Measurements from ENCODE around the gene LMO4. TPM values are rescaled to one million over a fixed set of nuclear protein-coding genes. Genes with fewer than 3 reads are reported as not detected.

The LMO4 gene
- total and polyA plus RNA-seq, 8 donors, result 10.5 to 35.1 (median 21.2) TPM

- ATAC-seq, result no peak
- no peak overlapping the region for H3K27ac ChIP-seq
- no peak for FAIRE-seq
- no peaks in the 10 kb centered on the region for H3K4me1 ChIP-seq
- no peak for DNase-seq
- WGBS, 2 donors, result 92 to 95% methylated on average over 3 of the region's 3 CpGs
- TF ChIP-seq, protein P1, sequence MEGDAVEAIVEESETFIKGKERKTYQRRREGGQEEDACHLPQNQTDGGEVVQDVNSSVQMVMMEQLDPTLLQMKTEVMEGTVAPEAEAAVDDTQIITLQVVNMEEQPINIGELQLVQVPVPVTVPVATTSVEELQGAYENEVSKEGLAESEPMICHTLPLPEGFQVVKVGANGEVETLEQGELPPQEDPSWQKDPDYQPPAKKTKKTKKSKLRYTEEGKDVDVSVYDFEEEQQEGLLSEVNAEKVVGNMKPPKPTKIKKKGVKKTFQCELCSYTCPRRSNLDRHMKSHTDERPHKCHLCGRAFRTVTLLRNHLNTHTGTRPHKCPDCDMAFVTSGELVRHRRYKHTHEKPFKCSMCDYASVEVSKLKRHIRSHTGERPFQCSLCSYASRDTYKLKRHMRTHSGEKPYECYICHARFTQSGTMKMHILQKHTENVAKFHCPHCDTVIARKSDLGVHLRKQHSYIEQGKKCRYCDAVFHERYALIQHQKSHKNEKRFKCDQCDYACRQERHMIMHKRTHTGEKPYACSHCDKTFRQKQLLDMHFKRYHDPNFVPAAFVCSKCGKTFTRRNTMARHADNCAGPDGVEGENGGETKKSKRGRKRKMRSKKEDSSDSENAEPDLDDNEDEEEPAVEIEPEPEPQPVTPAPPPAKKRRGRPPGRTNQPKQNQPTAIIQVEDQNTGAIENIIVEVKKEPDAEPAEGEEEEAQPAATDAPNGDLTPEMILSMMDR (IDR thresholded peaks at IDR 0.05), result no peak
- no peaks in the 10 kb centered on the region for H3K36me3 ChIP-seq
- H3K27me3 ChIP-seq, result no peaks in the 10 kb centered on the region
- intact Hi-C loops (cut with DNase I), result no loop called here
- no peaks in the 10 kb centered on the region for H3K9me3 ChIP-seq
- H3K4me3 ChIP-seq, result no peak overlapping the region
These were observed 27.2 kb downstream of the LMO4 start for GRCh38 chr1:87355894-87356293.

DNA sequence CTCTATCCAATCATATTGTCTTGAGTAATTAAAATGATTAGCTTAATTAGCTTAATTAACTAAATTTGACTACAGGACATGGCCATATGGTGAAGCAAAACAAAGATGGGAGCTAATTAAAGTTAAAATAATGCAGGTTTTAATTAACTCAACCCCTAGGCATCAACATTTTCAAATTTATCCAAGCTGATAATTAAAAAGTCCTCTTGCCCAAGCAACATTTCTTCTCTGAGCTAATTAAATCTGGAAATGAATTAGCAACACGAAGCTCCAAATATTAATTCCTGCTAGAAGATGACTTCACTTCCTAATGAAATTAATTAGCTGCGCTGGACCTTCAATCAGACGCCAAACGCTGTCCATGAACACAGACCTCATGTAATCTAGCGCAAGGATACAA, 27.9 kb downstream of the LMO4 start:
- H3K4me1 ChIP-seq, result no peaks in the 10 kb centered on the region
- intact Hi-C loops (cut with DNase I), result no loop called here
- H3K9me3 ChIP-seq, result no peaks in the 10 kb centered on the region
- 93% methylated on average over 5 of the region's 5 CpGs for WGBS, 2 donors
- H3K4me3 ChIP-seq, result no peak overlapping the region
- H3K27me3 ChIP-seq, result no peaks in the 10 kb centered on the region
- no peaks in the 10 kb centered on the region for H3K36me3 ChIP-seq
- FAIRE-seq (no peak), ATAC-seq (no peak), DNase-seq (no peak)
- TF ChIP-seq, protein P1 (IDR thresholded peaks at IDR 0.05), result no peak
- no peak overlapping the region for H3K27ac ChIP-seq

DNA sequence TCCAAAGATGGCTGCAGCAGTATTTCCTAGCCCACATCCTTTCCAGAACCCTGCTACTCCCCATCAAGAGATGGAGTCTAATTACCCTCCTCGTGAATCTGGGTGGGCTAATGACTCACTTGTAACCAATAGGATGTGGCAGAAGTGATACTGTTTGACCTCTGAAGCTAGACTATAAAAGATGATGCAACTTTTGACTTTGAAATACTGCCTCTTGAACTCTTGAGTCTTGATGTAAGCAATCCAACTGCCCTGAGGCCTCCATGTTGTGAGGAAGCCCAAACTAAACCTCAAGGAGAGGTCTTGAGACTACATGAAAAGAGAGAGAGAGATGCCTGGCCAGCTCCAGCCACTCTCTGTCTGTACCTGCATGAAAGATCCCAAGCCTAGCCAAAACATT, 29.5 kb downstream of the LMO4 start:
- Histone ChIP-seq H3K9me3 (no peaks in the 10 kb centered on the region), H3K27ac (no peak overlapping the region), H3K4me3 (no peak overlapping the region), H3K36me3 (no peaks in the 10 kb centered on the region), H3K4me1 (no peaks in the 10 kb centered on the region), H3K27me3 (no peaks in the 10 kb centered on the region)
- TF ChIP-seq, protein P1 (IDR thresholded peaks at IDR 0.05), result no peak
- FAIRE-seq (no peak), DNase-seq (no peak), ATAC-seq (no peak)
- 83 to 100% methylated on average over 1 of the region's 1 CpG for WGBS, 2 donors
- intact Hi-C loops (cut with DNase I), result no loop called here

GRCh38 chr1:87359586-87359985, 30.9 kb downstream of the LMO4 start:
- Histone ChIP-seq H3K4me3 (no peak overlapping the region), H3K36me3 (no peaks in the 10 kb centered on the region), H3K4me1 (no peaks in the 10 kb centered on the region), H3K27me3 (no peaks in the 10 kb centered on the region), H3K27ac (no peak overlapping the region), H3K9me3 (no peaks in the 10 kb centered on the region)
- no peak for DNase-seq
- intact Hi-C loops (cut with DNase I), result no loop called here
- 84 to 97% methylated on average over 1 of the region's 1 CpG for WGBS, 2 donors
- FAIRE-seq, result no peak
- TF ChIP-seq, protein P1 (IDR thresholded peaks at IDR 0.05), result no peak
- ATAC-seq, result no peak

GRCh38 chr1:87362063-87362833, 33.6 kb downstream of the LMO4 start:
- no peak overlapping the region for H3K4me3 ChIP-seq
- H3K9me3 ChIP-seq, result no peaks in the 10 kb centered on the region
- H3K27ac ChIP-seq, result no peak overlapping the region
- H3K4me1 ChIP-seq, result no peaks in the 10 kb centered on the region
- ATAC-seq (no peak), DNase-seq (no peak), FAIRE-seq (no peak)
- intact Hi-C loops (cut with DNase I), result no loop called here
- 73 to 87% methylated on average over 5 of the region's 5 CpGs for WGBS, 2 donors
- H3K36me3 ChIP-seq, result no peaks in the 10 kb centered on the region
- H3K27me3 ChIP-seq, result no peaks in the 10 kb centered on the region
- TF ChIP-seq, protein P1 (IDR thresholded peaks at IDR 0.05), result no peak
